ENCODE results near the gene GNAI2. TPM values are rescaled to one million over a fixed set of nuclear protein-coding genes. Genes with fewer than 3 reads are reported as not detected.
"Not testable (repeated sequence)": the region's sequence is repeated elsewhere in the genome, so short reads cannot be mapped to it uniquely, and the experiment has no call there.

GNAI2 gene
- total RNA-seq, 1 donor: 265 TPM

DNA sequence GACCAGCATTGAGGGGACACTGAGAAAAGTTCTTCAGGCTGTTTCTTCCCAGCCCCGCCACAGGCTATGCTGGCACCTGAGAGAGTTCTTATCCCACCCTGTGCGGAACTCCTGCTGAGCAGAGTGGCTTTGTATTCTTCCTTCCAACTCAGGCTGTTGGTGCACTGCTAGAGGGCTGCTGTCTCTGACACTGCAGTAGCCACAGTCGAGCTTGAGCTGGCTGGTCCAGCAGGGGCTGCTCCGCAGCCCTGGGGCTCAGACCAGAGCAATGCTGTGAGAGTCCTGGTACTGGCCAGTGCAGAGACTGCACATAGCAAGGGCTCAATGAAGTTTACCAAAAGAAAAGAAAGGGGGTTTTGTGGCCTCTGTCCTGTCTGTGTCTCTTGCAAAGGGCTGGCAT is 3.6 kb downstream of the GNAI2 start:
- no peak overlapping the region for H3K4me3 ChIP-seq (ENCODE audit: low read depth, low read length)
- no peak for DNase-seq (ENCODE audit: low read depth)
- TF ChIP-seq, protein P1, sequence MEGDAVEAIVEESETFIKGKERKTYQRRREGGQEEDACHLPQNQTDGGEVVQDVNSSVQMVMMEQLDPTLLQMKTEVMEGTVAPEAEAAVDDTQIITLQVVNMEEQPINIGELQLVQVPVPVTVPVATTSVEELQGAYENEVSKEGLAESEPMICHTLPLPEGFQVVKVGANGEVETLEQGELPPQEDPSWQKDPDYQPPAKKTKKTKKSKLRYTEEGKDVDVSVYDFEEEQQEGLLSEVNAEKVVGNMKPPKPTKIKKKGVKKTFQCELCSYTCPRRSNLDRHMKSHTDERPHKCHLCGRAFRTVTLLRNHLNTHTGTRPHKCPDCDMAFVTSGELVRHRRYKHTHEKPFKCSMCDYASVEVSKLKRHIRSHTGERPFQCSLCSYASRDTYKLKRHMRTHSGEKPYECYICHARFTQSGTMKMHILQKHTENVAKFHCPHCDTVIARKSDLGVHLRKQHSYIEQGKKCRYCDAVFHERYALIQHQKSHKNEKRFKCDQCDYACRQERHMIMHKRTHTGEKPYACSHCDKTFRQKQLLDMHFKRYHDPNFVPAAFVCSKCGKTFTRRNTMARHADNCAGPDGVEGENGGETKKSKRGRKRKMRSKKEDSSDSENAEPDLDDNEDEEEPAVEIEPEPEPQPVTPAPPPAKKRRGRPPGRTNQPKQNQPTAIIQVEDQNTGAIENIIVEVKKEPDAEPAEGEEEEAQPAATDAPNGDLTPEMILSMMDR (IDR thresholded peaks at IDR 0.05; ENCODE audit: insufficient read depth, low read depth, low read length): no peak

DNA sequence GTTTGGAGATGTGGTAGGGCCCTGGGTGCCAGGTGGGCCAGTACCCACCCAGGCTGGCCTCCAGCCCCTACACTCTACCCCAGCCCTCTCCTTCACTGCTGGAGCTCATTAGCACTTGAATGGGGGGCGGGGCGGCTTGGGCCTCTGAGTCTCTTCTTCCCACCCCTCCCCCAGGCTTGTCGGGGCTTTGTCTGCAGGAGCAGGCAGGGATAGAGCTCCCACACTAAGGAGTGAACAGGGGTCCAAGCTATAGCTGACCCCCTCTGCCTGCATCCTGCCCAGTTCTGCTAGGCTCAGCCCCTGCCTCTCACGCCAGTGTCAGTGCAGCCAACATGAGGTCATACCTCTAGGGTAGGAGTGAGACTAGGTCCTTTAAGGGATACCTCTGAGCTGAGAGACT is 5.2 kb downstream of the GNAI2 start:
- TF ChIP-seq, protein P1 (IDR thresholded peaks at IDR 0.05; ENCODE audit: insufficient read depth, low read depth, low read length): no peak
- DNase-seq (ENCODE audit: low read depth): no peak
- H3K4me3 ChIP-seq (ENCODE audit: low read depth, low read length): no peak overlapping the region

DNA sequence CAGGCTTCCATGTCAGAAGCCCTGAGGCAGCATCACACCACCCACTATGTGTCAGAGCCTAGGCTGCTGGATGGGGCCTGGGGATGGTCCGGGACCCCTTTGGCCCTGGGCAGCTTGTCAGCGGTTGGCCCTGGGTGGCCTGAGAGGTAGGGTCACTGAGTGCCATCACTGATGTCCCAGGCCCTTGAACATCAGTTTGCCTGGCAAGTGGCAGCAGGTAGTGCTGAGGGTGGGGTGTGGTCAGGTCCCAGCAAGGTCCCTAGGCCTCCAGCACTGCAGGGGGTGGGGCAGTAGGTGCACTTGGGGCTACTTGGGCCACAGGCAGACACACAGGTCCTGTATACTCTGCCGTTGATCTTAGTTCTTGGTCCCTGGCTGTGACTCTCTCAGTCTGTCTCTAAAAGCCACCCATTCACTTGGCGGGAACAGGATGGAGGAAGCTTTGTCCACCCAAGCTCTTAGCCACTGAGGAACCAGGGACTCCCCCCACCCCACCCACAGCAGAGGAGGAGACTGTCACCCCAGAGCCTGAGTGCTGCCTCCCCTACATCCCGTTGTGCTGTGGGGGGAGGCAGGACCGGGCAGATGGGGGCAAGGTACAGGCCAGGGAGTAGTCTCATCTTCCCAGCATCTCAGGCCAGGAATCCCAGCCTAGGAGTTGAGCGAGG is 5.8 kb downstream of the GNAI2 start:
- H3K4me3 ChIP-seq (ENCODE audit: low read depth, low read length): no peak overlapping the region
- TF ChIP-seq, protein P1 (IDR thresholded peaks at IDR 0.05; ENCODE audit: insufficient read depth, low read depth, low read length): no peak
- no peak for DNase-seq (ENCODE audit: low read depth)

DNA sequence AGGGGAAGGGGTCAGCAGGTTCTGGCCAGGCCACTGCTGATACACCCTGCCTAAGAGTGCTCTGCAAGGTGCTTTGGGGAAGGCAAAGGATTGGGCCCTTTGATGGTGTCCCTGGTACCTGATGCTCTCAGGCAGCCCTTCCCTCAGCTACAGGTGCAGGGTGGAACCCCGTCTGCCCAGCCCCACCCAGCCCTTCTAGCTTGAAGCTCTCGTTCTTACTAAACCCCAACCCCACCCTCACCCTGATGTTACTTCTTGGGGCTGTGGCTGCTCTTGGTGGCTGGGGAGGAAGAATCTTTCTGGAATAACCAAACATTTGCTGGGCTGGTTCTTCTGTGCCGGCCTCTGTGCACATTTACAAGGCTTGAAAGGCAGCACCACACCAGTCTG is 6.4 kb downstream of the GNAI2 start:
- no peak overlapping the region for H3K4me3 ChIP-seq (ENCODE audit: low read depth, low read length)
- TF ChIP-seq, protein P1 (IDR thresholded peaks at IDR 0.05; ENCODE audit: insufficient read depth, low read depth, low read length): no peak
- no peak for DNase-seq (ENCODE audit: low read depth)

DNA sequence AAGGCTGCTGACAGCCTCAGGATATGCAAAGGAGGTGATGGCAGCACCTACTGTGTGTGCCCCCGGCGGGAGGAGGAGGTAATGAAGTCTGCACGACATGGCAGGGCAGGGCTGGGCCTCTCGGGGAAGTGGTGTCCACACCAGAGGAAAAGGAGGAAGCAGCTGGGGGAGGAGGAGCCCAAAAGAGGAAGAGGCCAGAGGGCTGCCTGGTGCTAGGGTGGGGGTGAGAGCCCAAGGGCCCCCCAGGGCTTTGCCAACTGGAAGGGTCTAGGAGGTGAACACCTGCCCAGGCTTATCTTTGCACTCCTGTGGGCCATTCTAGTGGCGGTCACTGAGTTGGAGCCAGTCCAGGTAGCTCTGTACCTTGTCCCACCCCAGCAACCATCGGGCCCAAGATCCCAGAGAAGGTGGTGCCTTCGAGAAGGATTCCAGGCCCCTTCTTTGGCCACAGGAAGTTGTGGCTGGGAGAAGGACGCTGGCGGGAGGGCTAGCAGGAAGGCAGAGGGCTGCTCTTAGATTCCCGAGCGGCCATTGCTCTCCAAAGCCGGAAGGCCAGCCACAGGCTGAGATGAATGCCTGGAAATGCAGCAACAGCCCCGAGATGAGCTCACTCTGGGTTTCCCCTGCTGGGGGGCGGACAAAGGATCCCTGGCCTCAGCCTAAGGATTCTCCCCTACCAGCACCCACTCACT is 7.0 kb downstream of the GNAI2 start:
- H3K4me3 ChIP-seq (ENCODE audit: low read depth, low read length): no peak overlapping the region
- TF ChIP-seq, protein P1 (IDR thresholded peaks at IDR 0.05; ENCODE audit: insufficient read depth, low read depth, low read length): no peak
- DNase-seq (ENCODE audit: low read depth): peak; percentile 55

DNA sequence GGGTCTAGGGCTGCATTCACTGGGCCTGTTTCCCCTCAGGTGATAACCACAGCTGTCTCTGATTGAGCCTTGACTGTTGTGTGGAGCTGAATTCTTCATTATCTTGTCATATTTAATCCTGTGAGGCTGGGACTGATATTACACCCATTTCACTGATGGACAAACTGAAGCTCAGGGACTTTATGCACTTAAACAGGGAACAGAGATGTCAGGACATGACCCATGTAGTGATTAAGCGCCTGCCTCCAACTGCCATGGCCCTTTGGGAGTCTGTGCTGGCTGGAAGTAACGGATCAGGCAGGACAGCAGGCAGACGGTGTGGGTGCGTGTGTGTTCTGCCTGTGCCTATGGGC is 7.5 kb downstream of the GNAI2 start:
- TF ChIP-seq, protein P1 (IDR thresholded peaks at IDR 0.05; ENCODE audit: insufficient read depth, low read depth, low read length): no peak
- no peak overlapping the region for H3K4me3 ChIP-seq (ENCODE audit: low read depth, low read length)
- no peak for DNase-seq (ENCODE audit: low read depth)

DNA sequence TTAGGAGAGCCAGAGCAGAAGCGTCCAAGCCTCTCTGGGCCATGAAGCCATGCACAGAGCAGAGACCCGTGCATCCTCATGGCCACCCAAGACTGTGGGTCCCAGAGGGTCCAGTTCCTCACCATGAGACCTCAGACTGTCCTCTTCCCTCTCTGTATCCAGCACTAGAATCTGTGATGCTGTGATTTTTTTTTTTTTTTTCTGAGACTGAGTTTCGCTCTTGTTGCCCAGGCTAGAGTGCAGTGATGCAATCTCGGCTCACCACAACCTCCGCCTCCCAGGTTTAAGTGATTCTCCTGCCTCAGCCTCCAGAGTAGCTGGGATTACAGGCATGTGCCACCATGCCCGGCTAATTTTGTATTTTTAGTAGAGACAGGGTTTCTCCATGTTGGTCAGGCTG is 8.8 kb downstream of the GNAI2 start:
- H3K4me3 ChIP-seq (ENCODE audit: low read depth, low read length); DNase-seq (ENCODE audit: low read depth): not testable (repeated sequence)
